Nephron progenitor cell (in vitro differentiated cells): ENCODE data around the gene BTBD9.
A peak's percentile ranks its signal among the peaks of the same experiment; 100 is the strongest.

Experiments used
- DNase-seq: peaks from one replicate; pipeline ENCODE4 v3.0.0; 2021
- H3K27ac Mint-ChIP-seq: 2 replicates; pipeline ENCODE4 v1.8.0; 2021; ENCODE audit warnings: mild to moderate bottlenecking, moderate library complexity, mixed read lengths
- H3K27me3 Mint-ChIP-seq: 2 replicates; pipeline ENCODE4 v1.8.0; 2021; ENCODE audit warnings: mild to moderate bottlenecking, low read depth, mixed read lengths; ENCODE audit not compliant: poor library complexity
- H3K36me3 Mint-ChIP-seq: 2 replicates; pipeline ENCODE4 v1.8.0; 2021; ENCODE audit warnings: low read depth, mixed read lengths
- H3K4me1 Mint-ChIP-seq: 2 replicates; pipeline ENCODE4 v1.8.0; 2021; ENCODE audit warnings: mixed read lengths
- H3K4me3 Mint-ChIP-seq: 2 replicates; pipeline ENCODE4 v1.8.0; 2021; ENCODE audit warnings: mild to moderate bottlenecking, moderate library complexity, mixed read lengths
- H3K9me3 Mint-ChIP-seq: 2 replicates; pipeline ENCODE4 v1.8.0; 2021; ENCODE audit warnings: mild to moderate bottlenecking, moderate library complexity, mixed read lengths
- TF ChIP-seq, protein P1 (sequence below): fragments of 200-600 bp; sonication (generic); IDR thresholded peaks from 2 replicates; pipeline ENCODE4 v1.5.0; 2021; ENCODE audit warnings: antibody characterized with exemption

The BTBD9 gene

GRCh38 chr6:38302081-38302480 lies 337.6 kb downstream of the BTBD9 start:
- peaks cover 13% of the 10 kb centered on the region for H3K4me1 Mint-ChIP-seq
- no peak overlapping the region for H3K4me3 Mint-ChIP-seq
- TF ChIP-seq, protein P1, sequence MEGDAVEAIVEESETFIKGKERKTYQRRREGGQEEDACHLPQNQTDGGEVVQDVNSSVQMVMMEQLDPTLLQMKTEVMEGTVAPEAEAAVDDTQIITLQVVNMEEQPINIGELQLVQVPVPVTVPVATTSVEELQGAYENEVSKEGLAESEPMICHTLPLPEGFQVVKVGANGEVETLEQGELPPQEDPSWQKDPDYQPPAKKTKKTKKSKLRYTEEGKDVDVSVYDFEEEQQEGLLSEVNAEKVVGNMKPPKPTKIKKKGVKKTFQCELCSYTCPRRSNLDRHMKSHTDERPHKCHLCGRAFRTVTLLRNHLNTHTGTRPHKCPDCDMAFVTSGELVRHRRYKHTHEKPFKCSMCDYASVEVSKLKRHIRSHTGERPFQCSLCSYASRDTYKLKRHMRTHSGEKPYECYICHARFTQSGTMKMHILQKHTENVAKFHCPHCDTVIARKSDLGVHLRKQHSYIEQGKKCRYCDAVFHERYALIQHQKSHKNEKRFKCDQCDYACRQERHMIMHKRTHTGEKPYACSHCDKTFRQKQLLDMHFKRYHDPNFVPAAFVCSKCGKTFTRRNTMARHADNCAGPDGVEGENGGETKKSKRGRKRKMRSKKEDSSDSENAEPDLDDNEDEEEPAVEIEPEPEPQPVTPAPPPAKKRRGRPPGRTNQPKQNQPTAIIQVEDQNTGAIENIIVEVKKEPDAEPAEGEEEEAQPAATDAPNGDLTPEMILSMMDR, result no peak
- no peaks in the 10 kb centered on the region for H3K27me3 Mint-ChIP-seq
- DNase-seq, result no peak
- H3K36me3 Mint-ChIP-seq, result peaks cover 5% of the 10 kb centered on the region
- H3K9me3 Mint-ChIP-seq, result peaks cover 6% of the 10 kb centered on the region
- H3K27ac Mint-ChIP-seq, result no peak overlapping the region

- Mint-ChIP-seq H3K4me1 (peaks cover 10% of the 10 kb centered on the region), H3K9me3 (peaks cover 29% of the 10 kb centered on the region), H3K4me3 (no peak overlapping the region), H3K27me3 (no peaks in the 10 kb centered on the region), H3K27ac (peak overlapping the region; percentile 23), H3K36me3 (peaks cover 18% of the 10 kb centered on the region)
- no peak for DNase-seq
- TF ChIP-seq, protein P1, result no peak
Observed at GRCh38 chr6:38290133-38290799, 349.5 kb downstream of the BTBD9 start.

DNA sequence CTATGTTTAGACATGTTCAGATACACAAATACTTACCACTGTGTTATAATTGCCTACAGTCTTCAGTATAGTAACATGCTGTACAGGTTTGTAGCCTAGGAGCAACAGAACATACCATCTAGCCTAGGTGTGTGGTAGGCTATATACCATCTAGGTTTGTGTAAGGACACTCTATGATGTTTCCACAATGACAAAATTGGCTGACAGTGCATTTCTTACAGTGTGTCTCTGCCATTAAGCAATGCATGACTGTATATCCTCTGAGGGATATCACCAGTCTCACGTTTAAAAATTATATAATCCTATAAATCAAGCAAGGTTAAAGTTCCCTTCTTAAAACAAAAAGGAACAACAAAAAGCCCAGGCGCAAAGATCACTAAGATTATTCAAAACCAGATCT lies 352.2 kb downstream of the BTBD9 start:
- Mint-ChIP-seq H3K27ac (no peak overlapping the region), H3K4me3 (no peak overlapping the region), H3K4me1 (peaks cover 28% of the 10 kb centered on the region), H3K36me3 (peaks cover 3% of the 10 kb centered on the region), H3K27me3 (no peaks in the 10 kb centered on the region), H3K9me3 (peaks cover 3% of the 10 kb centered on the region)
- DNase-seq, result no peak
- TF ChIP-seq, protein P1, result no peak

DNA sequence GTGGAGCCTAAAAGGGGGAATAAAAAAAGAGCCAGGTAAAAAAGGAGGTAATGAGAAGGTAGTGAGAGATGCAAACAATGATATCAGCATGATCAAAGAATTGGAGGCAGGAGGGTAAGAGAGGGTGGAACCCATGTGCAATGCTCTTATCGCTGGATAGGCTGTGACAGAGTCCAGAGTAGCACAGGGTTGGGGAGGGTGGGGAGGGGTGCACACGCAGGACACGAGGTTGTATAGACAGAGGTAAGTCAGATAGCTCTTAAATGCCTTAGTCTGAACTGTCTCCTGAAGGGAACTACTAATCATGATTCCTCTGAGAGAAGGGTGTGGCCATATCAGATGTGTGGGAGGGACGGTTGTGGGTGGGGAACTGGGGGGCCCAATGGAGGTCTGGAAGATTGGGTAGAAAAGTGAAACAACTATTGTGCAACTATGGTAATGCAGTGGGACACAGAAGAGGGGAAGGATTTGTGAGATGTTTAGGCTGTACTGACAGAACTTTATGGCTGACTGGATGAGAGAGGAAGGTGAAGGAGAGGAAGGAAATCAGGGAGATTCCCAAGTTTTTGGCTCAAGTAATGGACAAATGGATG lies 354.8 kb downstream of the BTBD9 start:
- TF ChIP-seq, protein P1, result no peak
- Mint-ChIP-seq H3K27me3 (no peaks in the 10 kb centered on the region), H3K4me1 (peaks cover 37% of the 10 kb centered on the region), H3K9me3 (no peaks in the 10 kb centered on the region), H3K36me3 (no peaks in the 10 kb centered on the region), H3K4me3 (no peak overlapping the region), H3K27ac (peak overlapping the region; percentile 7)
- no peak for DNase-seq

- Mint-ChIP-seq H3K27me3 (no peaks in the 10 kb centered on the region), H3K27ac (no peak overlapping the region), H3K4me1 (peaks cover 48% of the 10 kb centered on the region), H3K9me3 (no peaks in the 10 kb centered on the region), H3K4me3 (no peak overlapping the region), H3K36me3 (no peaks in the 10 kb centered on the region)
- DNase-seq, result no peak
- TF ChIP-seq, protein P1, result no peak
Observed at GRCh38 chr6:38283734-38284362, 355.9 kb downstream of the BTBD9 start.
